Measurements from ENCODE around the gene TMEM14B. TPM values are rescaled to one million over a fixed set of nuclear protein-coding genes. Genes with fewer than 3 reads are reported as not detected.

TMEM14B gene
- total RNA-seq, 1 experiment from 2014 or later = 82.9 TPM

- no peak for TF ChIP-seq ZNF121 (CRISPR knock-in tag; IDR thresholded peaks at IDR 0.05)
- no peak for TF ChIP-seq IRF1 (CRISPR knock-in tag; IDR thresholded peaks at IDR 0.05)
- Mint-ChIP-seq H3K36me3 (peaks cover 67% of the 10 kb centered on the region), H3K9me3 (no peaks in the 10 kb centered on the region), H3K27me3 (ENCODE audit: low read depth) (no peaks in the 10 kb centered on the region), H3K27ac (no peak overlapping the region), H3K4me3 (no peak overlapping the region), H3K4me1 (peaks cover 8% of the 10 kb centered on the region)
- DNase-seq (ENCODE audit: low spot score) (no peak), ATAC-seq (no peak)
- POLR2A ChIA-PET = no interaction called here
- CTCF ChIA-PET = no interaction called here
Measured at GRCh38 chr6:10756085-10756484, 8.5 kb downstream of the TMEM14B start.

- ChIA-PET CTCF (interaction anchor here (0.6 to 2.2 kb wide), 14 partner anchors 10 to 294 kb away, joined by 3 to 11 read pairs (median 4); partner anchors contain the start of genes MAK, PAK1IP1, SYCP2L and TMEM14B), POLR2A (no interaction called here)
- no peak overlapping the region for H3K4me3 Mint-ChIP-seq
- peaks cover 8% of the 10 kb centered on the region for H3K4me1 Mint-ChIP-seq
- DNase-seq (ENCODE audit: low spot score) = no peak
- H3K27ac Mint-ChIP-seq = peak overlapping the region; percentile 83
- TF ChIP-seq CTCF (IDR thresholded peaks at IDR 0.05) = peak; percentile 39; the same call in 1 of the 2 replicates
- TF ChIP-seq CDX4 (CRISPR knock-in tag; IDR thresholded peaks at IDR 0.05; ENCODE audit: borderline replicate concordance) = no peak
- no peaks in the 10 kb centered on the region for H3K27me3 Mint-ChIP-seq (ENCODE audit: low read depth)
- peaks cover 49% of the 10 kb centered on the region for H3K36me3 Mint-ChIP-seq
- ATAC-seq = peak; percentile 78
- no peaks in the 10 kb centered on the region for H3K9me3 Mint-ChIP-seq
Measured at GRCh38 chr6:10759312-10759839, 11.8 kb downstream of the TMEM14B start.

GRCh38 chr6:10759884-10760329 is 12.3 kb downstream of the TMEM14B start:
- POLR2A ChIA-PET = no interaction called here
- H3K4me3 Mint-ChIP-seq = no peak overlapping the region
- ATAC-seq = no peak
- no peak for TF ChIP-seq GABPB1 (CRISPR knock-in tag; IDR thresholded peaks at IDR 0.05)
- no peak for TF ChIP-seq ZNF396 (CRISPR knock-in tag; IDR thresholded peaks at IDR 0.05; ENCODE audit: borderline replicate concordance)
- TF ChIP-seq CTCF (IDR thresholded peaks at IDR 0.05) = no peak
- TF ChIP-seq CREB1 (CRISPR knock-in tag; IDR thresholded peaks at IDR 0.05) = no peak
- TF ChIP-seq NFYB (CRISPR knock-in tag; conservative IDR thresholded peaks at IDR 0.05; ENCODE audit: low read depth) = no peak
- no peak for TF ChIP-seq SMAD3 (CRISPR knock-in tag; IDR thresholded peaks at IDR 0.05; ENCODE audit: borderline replicate concordance)
- TF ChIP-seq CDX4 (CRISPR knock-in tag; IDR thresholded peaks at IDR 0.05; ENCODE audit: borderline replicate concordance) = no peak
- no peak for TF ChIP-seq MLX (CRISPR knock-in tag; IDR thresholded peaks at IDR 0.05)
- no peak for TF ChIP-seq ZNF671 (CRISPR knock-in tag; IDR thresholded peaks at IDR 0.05)
- TF ChIP-seq HMGA2 (CRISPR knock-in tag; IDR thresholded peaks at IDR 0.05) = no peak
- TF ChIP-seq ARID4B (CRISPR knock-in tag; IDR thresholded peaks at IDR 0.05; ENCODE audit: borderline replicate concordance) = no peak
- TF ChIP-seq AR (CRISPR knock-in tag; IDR thresholded peaks at IDR 0.05) = no peak
- no peak for TF ChIP-seq JUN (CRISPR knock-in tag; IDR thresholded peaks at IDR 0.05)
- no peak for TF ChIP-seq ELF4 (CRISPR knock-in tag; IDR thresholded peaks at IDR 0.05; ENCODE audit: low read depth)

More at GRCh38 chr6:10759884-10760329, 12.3 kb downstream of the TMEM14B start:
- Mint-ChIP-seq H3K27ac (0 out of 2 replicates have a peak overlapping the region, but pooled peaks have one; percentile 15), H3K27me3 (ENCODE audit: low read depth) (no peaks in the 10 kb centered on the region), H3K36me3 (peaks cover 43% of the 10 kb centered on the region), H3K4me1 (peaks cover 8% of the 10 kb centered on the region), H3K9me3 (no peaks in the 10 kb centered on the region)
- no peak for DNase-seq (ENCODE audit: low spot score)
- CTCF ChIA-PET = interaction anchor here (0.6 to 2.2 kb wide), 14 partner anchors 10 to 294 kb away, joined by 3 to 11 read pairs (median 4); partner anchors contain the start of genes MAK, PAK1IP1, SYCP2L and TMEM14B
